Tibial nerve (tissue), 4 donors: Measurements from ENCODE around the gene GNAZ.

Experiments used
- CTCF ChIP-seq, 5 experiments: fragments of 200-600 bp in 3 of 5; fragments of 450-650 bp in 2 of 5; sonication (generic) in 3 of 5; IDR thresholded peaks; one replicate each; pipeline ENCODE4 v1.5.1; 2016 to 2019; ENCODE audit warnings: antibody characterized with exemption in 5 of 5, mild to moderate bottlenecking in 3 of 5, moderate library complexity in 2 of 5
- EP300 ChIP-seq, 2 donors: sonication (generic); formaldehyde crosslinking; IDR thresholded peaks; one replicate each; pipeline ENCODE4 v1.6.1; 2017; ENCODE audit warnings: antibody characterized with exemption in 2 of 2, mild to moderate bottlenecking in 1 of 2
- POLR2A ChIP-seq, 2 donors: fragments of 450-650 bp; IDR thresholded peaks; one replicate each; pipeline ENCODE4 v1.6.1; 2017; ENCODE audit warnings: antibody characterized with exemption in 2 of 2, mild to moderate bottlenecking in 2 of 2, moderate library complexity in 2 of 2

- no peak for TF ChIP-seq POLR2A (IDR thresholded peaks at IDR 0.05)
- TF ChIP-seq CTCF (IDR thresholded peaks at IDR 0.05) = no peak
- TF ChIP-seq EP300 (IDR thresholded peaks at IDR 0.05) = no peak
Observed at GRCh38 chr22:23076896-23077572, 6.7 kb downstream of the GNAZ start.
